SK-N-MC (cell line): Measurements from ENCODE around the gene EPHA4.

Source experiments
- EZH2 ChIP-seq: fragments of 200-600 bp; sonication (generic); IDR thresholded peaks from one replicate; pipeline ENCODE4 v1.6.1; 2017; ENCODE audit warnings: antibody characterized with exemption
- FOXP2 ChIP-seq: optimal IDR thresholded peaks from 2 replicates; pipeline ENCODE3; 2011; ENCODE audit warnings: mild to moderate bottlenecking, moderate library complexity; ENCODE audit not compliant: insufficient read depth; ENCODE audit errors: extremely low read length, control extremely low read depth
- POLR2AphosphoS5 ChIP-seq: IDR thresholded peaks from 2 replicates; pipeline ENCODE4 v1.6.1; 2012; ENCODE audit warnings: mild to moderate bottlenecking, low read depth, low read length, borderline replicate concordance

- no peak for TF ChIP-seq EZH2
- TF ChIP-seq POLR2AphosphoS5: no peak
- no peak for TF ChIP-seq FOXP2
Measured at GRCh38 chr2:221612800-221613199, 40.7 kb upstream of the EPHA4 start.
